HEK293T (cell line): ENCODE measurements around the gene GBE1.
A peak's percentile ranks its signal among the peaks of the same experiment; 100 is the strongest.
"Not testable (repeated sequence)": the region's sequence is repeated elsewhere in the genome, so short reads cannot be mapped to it uniquely, and the experiment has no call there.

Experiments used
- CTCF ChIA-PET: fragments of 350-600 bp; formaldehyde crosslinking; extraction: SDS; loops from one replicate; lab custom pipeline; 2021; ENCODE audit warnings: antibody characterized with exemption, inconsistent platforms; lab: Yijun Ruan, JAX
- POLR2A ChIA-PET: fragments of 350-600 bp; formaldehyde crosslinking; extraction: SDS; loops from one replicate; lab custom pipeline; 2020; ENCODE audit warnings: antibody characterized with exemption, inconsistent platforms; lab: Yijun Ruan, JAX
- DNase-seq: peaks from one replicate; pipeline ENCODE4 v3.0.0; 2012; ENCODE audit warnings: mixed read lengths; ENCODE audit errors: extremely low spot score
- ARNT ChIP-seq: fragments of 450-650 bp; IDR thresholded peaks from 2 replicates; pipeline ENCODE4 v1.6.1; 2017; ENCODE audit warnings: mild to moderate bottlenecking
- BHLHE40 ChIP-seq: fragments of 450-650 bp; IDR thresholded peaks from 2 replicates; pipeline ENCODE4 v1.6.1; 2016; ENCODE audit warnings: mild to moderate bottlenecking, moderate library complexity, borderline replicate concordance
- CTBP1 ChIP-seq: fragments of 450-650 bp; IDR thresholded peaks from 2 replicates; pipeline ENCODE4 v1.6.1; 2016; ENCODE audit warnings: borderline replicate concordance
- ELF4 ChIP-seq: fragments of 450-650 bp; IDR thresholded peaks from 2 replicates; pipeline ENCODE4 v1.6.1; 2017; ENCODE audit warnings: antibody characterized with exemption
- FOXA1 ChIP-seq: fragments of 450-650 bp; IDR thresholded peaks from 2 replicates; pipeline ENCODE4 v1.6.1; 2016; ENCODE audit warnings: mild to moderate bottlenecking
- FOXK2 ChIP-seq: fragments of 450-650 bp; IDR thresholded peaks from 2 replicates; pipeline ENCODE4 v1.6.1; 2016; ENCODE audit warnings: mild to moderate bottlenecking
- FOXM1 ChIP-seq: fragments of 450-650 bp; IDR thresholded peaks from 2 replicates; pipeline ENCODE4 v1.6.1; 2017; ENCODE audit warnings: mild to moderate bottlenecking, borderline replicate concordance
- HDGF ChIP-seq: fragments of 450-650 bp; IDR thresholded peaks from 2 replicates; pipeline ENCODE4 v1.6.1; 2017; ENCODE audit warnings: antibody characterized with exemption, borderline replicate concordance
- L3MBTL2 ChIP-seq: fragments of 450-650 bp; conservative IDR thresholded peaks from 2 replicates; pipeline ENCODE4 v1.6.1; 2016; ENCODE audit warnings: mild to moderate bottlenecking
- LEF1 ChIP-seq: fragments of 450-650 bp; IDR thresholded peaks from 2 replicates; pipeline ENCODE4 v1.6.1; 2017; ENCODE audit warnings: mild to moderate bottlenecking, borderline replicate concordance
- NFRKB ChIP-seq: fragments of 450-650 bp; IDR thresholded peaks from 2 replicates; pipeline ENCODE4 v1.6.1; 2016; ENCODE audit warnings: mild to moderate bottlenecking, moderate library complexity
- SP1 ChIP-seq: fragments of 450-650 bp; IDR thresholded peaks from 2 replicates; pipeline ENCODE4 v1.6.1; 2017
- SUZ12 ChIP-seq: fragments of 450-650 bp; IDR thresholded peaks from 2 replicates; pipeline ENCODE4 v1.6.1; 2016; ENCODE audit warnings: mild to moderate bottlenecking
- TARDBP ChIP-seq: fragments of 450-650 bp; IDR thresholded peaks from 2 replicates; pipeline ENCODE4 v1.6.1; 2016
- ZNF384 ChIP-seq: fragments of 450-650 bp; IDR thresholded peaks from 2 replicates; pipeline ENCODE4 v1.6.1; 2016
- TF ChIP-seq, protein P1 (sequence below): fragments of 450-650 bp; IDR thresholded peaks from 2 replicates; pipeline ENCODE4 v1.6.1; 2016

GBE1 gene

GRCh38 chr3:81758275-81758674, 3.2 kb downstream of the GBE1 start:
- ChIA-PET POLR2A (no interaction called here), CTCF (no interaction called here)
- TF ChIP-seq ARNT (no peak), ZNF384 (no peak), FOXA1 (no peak), CTBP1 (no peak), NFRKB (no peak), SUZ12 (no peak), FOXK2 (no peak), LEF1 (no peak), SP1 (no peak), TARDBP (no peak), HDGF (no peak), L3MBTL2 (no peak), BHLHE40 (no peak), FOXM1 (no peak), ELF4 (no peak)
- no peak for DNase-seq

DNA sequence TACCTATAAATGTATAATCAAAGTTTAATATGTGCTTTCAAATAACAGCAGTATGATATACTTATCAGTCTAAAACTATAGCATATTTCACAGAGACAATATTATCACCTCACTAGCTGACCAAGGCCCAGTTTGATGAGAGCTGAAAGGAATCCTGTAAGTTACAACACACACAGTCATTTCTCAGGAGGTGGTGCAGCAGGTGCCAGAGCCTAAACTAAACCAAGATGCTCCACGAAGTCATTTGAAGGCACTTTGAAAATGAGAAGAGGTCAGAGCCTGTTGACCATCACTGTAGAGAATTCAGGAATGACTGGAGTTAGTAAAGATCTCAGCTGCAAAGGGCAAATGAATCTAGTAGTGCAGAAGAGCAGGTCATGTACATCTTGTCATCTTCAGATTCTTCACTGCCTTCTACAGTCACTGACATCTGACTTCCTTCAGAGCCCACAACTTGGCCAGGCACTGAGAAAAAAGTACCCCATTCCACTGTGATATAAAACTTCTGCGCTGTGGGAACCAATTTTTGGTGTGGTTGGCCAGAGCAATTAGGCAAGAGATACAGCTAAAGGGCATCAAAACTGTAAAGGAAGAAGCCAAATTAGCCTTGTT, 7.9 kb downstream of the GBE1 start:
- CTCF ChIA-PET: no interaction called here
- POLR2A ChIA-PET: interaction anchor here (1.2 kb wide), 1 partner anchor 8 kb away, joined by 3 read pairs; the partner anchor contains the start of gene GBE1
- no peak for TF ChIP-seq ELF4
- no peak for TF ChIP-seq FOXA1
- no peak for TF ChIP-seq ARNT
- TF ChIP-seq FOXK2: no peak
- no peak for TF ChIP-seq NFRKB
- TF ChIP-seq SP1: no peak
- no peak for TF ChIP-seq HDGF
- TF ChIP-seq TARDBP: no peak
- no peak for TF ChIP-seq BHLHE40
- TF ChIP-seq, protein P1, sequence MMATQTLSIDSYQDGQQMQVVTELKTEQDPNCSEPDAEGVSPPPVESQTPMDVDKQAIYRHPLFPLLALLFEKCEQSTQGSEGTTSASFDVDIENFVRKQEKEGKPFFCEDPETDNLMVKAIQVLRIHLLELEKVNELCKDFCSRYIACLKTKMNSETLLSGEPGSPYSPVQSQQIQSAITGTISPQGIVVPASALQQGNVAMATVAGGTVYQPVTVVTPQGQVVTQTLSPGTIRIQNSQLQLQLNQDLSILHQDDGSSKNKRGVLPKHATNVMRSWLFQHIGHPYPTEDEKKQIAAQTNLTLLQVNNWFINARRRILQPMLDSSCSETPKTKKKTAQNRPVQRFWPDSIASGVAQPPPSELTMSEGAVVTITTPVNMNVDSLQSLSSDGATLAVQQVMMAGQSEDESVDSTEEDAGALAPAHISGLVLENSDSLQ: no peak
- TF ChIP-seq ZNF384: no peak
- TF ChIP-seq CTBP1: no peak
- no peak for DNase-seq

DNA sequence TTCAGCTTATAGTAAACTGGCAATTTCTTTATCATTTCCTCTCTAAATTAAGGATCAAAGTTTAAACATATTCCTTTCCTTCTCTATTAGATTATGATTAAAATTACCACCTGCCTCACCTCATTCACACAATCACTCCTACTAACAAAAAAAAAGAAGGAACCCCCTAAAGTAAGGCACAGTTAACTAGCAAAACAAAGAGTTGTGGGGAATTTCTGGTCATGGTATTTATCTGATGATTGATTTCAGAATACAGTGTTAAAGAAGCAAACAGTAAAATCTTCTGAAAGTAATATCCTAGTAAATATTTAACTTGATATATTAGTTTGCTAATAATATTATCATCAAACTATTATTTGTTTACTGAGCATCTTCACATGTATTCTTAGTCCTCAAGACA, 8.8 kb downstream of the GBE1 start:
- ChIA-PET CTCF (no interaction called here), POLR2A (interaction anchor here (1.2 kb wide), 1 partner anchor 9 kb away, joined by 3 read pairs; the partner anchor contains the start of gene GBE1)
- no peak for DNase-seq
- no peak for TF ChIP-seq ZNF384

- CTCF ChIA-PET: no interaction called here
- POLR2A ChIA-PET: no interaction called here
- DNase-seq: no peak
- TF ChIP-seq FOXK2 (no peak), FOXA1 (no peak)
Observed at GRCh38 chr3:81749265-81749664, 12.2 kb downstream of the GBE1 start.

- POLR2A ChIA-PET, DNase-seq, CTCF ChIA-PET: not testable (repeated sequence)
Observed at GRCh38 chr3:81747280-81747679, 14.2 kb downstream of the GBE1 start.

DNA sequence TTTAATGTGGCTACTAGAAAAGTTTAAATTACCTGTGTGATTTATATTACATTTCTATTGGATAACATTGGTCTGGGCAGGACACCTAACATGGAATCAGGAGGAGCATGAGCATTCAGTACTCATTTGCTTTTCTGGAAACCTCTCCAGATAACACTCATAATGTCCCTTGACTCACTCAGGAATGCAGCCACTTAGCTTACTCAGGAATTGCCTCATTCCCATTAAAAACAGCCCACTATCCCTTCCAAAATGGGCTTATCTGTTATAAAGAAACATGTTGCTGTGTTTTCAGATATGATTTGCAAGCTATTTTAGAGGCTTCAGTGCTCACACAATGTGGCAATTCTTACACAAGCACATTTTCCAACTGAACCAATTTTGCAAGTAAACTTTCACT, 17.1 kb downstream of the GBE1 start:
- CTCF ChIA-PET: no interaction called here
- TF ChIP-seq ARNT: peak; percentile 67; the same call in 1 of the 2 replicates
- TF ChIP-seq L3MBTL2: no peak
- POLR2A ChIA-PET: no interaction called here
- DNase-seq: no peak

DNA sequence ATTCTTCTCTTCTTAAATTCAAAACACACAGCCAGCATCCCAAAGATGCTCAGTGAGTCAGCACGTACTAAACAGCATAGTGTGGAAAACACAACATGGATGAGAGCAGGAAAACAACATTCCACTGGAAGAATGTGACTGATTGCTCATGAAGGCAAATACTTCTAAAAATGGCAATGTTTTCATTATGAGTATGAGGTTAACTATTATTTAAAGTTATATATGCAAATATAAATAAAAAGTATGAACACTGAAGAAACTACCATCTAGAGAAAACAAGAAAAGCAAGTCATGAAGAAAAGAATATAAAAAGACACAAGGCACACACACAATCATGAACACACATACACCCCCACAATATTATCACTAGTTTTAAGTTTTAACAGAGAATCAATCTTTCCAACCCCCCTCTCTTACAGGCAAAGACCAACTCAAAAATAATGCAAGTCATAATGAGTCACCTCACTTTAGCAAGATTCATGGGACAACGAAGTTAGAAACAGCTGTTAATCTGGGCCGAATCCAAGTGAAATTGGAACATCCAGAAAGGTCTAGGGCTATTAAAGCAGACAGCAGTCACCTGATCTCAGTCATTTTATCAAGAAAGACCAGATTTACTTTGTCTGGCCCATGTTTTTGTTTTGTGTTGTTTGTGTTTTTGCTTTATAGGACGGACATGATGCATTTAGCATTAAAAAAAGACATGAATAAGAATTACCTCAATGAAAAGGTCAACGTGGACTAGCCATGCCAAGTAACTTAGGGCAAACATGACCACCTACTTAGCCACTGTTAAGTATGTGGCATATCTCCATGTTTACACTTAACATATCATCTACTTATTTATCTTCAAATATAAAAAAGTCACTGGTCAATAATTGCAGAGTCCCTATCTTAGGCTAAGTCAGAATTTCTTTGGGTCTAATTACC, 18.1 kb downstream of the GBE1 start:
- ChIA-PET POLR2A (no interaction called here), CTCF (no interaction called here)
- no peak for DNase-seq
- TF ChIP-seq SUZ12 (no peak), FOXK2 (no peak), NFRKB (no peak), L3MBTL2 (no peak), HDGF (no peak), LEF1 (no peak), TARDBP (no peak), ARNT (no peak), ZNF384 (no peak), ELF4 (no peak), SP1 (no peak), FOXA1 (no peak), CTBP1 (no peak), BHLHE40 (no peak), FOXM1 (no peak)
- TF ChIP-seq, protein P1: no peak
